ENCODE results near the gene NFATC2IP.
"Not testable (repeated sequence)": the region's sequence is repeated elsewhere in the genome, so short reads cannot be mapped to it uniquely, and the experiment has no call there.

The NFATC2IP gene

DNA sequence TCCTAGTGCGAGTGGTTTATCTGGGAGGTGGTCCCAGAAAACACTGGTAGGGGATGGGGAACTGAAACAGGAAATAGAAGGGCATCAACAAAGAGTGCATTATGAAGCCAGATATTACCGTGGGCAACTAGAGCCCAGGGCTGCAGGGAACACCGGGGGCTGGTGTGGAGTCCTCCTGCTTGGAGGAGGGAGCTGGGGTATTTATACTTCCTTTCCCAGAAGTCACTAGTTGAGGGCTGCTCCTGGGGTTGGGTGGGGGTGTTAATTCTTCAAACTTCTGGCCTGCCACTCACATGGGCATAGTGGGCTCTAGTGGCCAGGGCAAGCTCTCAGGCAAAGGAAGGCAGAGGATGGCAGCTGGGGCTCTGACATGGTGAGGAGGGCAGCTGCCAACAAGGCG, 48.8 kb downstream of the NFATC2IP start:
- no peak overlapping the region for H3K27ac ChIP-seq
- TF ChIP-seq ZFX (IDR thresholded peaks at IDR 0.05), result no peak
- TF ChIP-seq, protein P1, sequence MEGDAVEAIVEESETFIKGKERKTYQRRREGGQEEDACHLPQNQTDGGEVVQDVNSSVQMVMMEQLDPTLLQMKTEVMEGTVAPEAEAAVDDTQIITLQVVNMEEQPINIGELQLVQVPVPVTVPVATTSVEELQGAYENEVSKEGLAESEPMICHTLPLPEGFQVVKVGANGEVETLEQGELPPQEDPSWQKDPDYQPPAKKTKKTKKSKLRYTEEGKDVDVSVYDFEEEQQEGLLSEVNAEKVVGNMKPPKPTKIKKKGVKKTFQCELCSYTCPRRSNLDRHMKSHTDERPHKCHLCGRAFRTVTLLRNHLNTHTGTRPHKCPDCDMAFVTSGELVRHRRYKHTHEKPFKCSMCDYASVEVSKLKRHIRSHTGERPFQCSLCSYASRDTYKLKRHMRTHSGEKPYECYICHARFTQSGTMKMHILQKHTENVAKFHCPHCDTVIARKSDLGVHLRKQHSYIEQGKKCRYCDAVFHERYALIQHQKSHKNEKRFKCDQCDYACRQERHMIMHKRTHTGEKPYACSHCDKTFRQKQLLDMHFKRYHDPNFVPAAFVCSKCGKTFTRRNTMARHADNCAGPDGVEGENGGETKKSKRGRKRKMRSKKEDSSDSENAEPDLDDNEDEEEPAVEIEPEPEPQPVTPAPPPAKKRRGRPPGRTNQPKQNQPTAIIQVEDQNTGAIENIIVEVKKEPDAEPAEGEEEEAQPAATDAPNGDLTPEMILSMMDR (conservative IDR thresholded peaks at IDR 0.05), result no peak

- no peak for TF ChIP-seq ZFX (IDR thresholded peaks at IDR 0.05)
- TF ChIP-seq, protein P1 (conservative IDR thresholded peaks at IDR 0.05), result no peak
- H3K27ac ChIP-seq, result no peak overlapping the region
Observed at GRCh38 chr16:29000019-29000418, 49.3 kb downstream of the NFATC2IP start.

- H3K27ac ChIP-seq, result not testable (repeated sequence)
Observed at GRCh38 chr16:29004496-29005139, 53.9 kb downstream of the NFATC2IP start.

- TF ChIP-seq, protein P1 (conservative IDR thresholded peaks at IDR 0.05), result no peak
- no peak for TF ChIP-seq ZFX (IDR thresholded peaks at IDR 0.05)
- no peak overlapping the region for H3K27ac ChIP-seq
Observed at GRCh38 chr16:29007730-29008593, 57.2 kb downstream of the NFATC2IP start.

GRCh38 chr16:29009050-29009837, 58.5 kb downstream of the NFATC2IP start:
- H3K27ac ChIP-seq, result no peak overlapping the region

GRCh38 chr16:29009838-29010166, 59.1 kb downstream of the NFATC2IP start:
- H3K27ac ChIP-seq, result no peak overlapping the region
- no peak for TF ChIP-seq ZFX (IDR thresholded peaks at IDR 0.05)
- TF ChIP-seq, protein P1 (conservative IDR thresholded peaks at IDR 0.05), result no peak

More at GRCh38 chr16:29009050-29009837, 58.5 kb downstream of the NFATC2IP start:
- TF ChIP-seq ZFX (IDR thresholded peaks at IDR 0.05), result no peak
- TF ChIP-seq, protein P1 (conservative IDR thresholded peaks at IDR 0.05), result no peak

DNA sequence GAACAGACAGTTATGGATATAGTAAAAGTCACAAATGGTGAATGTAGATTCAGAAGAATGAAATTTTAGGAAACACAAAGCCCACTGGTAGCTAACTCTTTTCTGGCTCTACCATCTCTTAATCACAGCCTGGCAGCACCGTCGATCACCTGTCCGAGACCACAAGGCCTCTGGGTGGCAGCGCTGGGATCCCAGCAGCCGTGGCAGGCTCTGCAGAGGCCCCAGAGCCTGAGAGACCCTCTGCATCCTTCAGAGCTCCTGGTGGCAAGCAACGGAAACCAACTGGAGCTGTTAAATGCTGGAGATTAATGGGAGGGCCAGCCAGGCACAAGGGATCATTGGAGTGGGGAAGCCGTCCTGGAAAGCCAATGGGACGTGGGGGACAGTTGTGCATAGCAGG, 60.4 kb downstream of the NFATC2IP start:
- TF ChIP-seq ZFX (IDR thresholded peaks at IDR 0.05), result no peak
- TF ChIP-seq, protein P1 (conservative IDR thresholded peaks at IDR 0.05), result no peak
- no peak overlapping the region for H3K27ac ChIP-seq

Measured in C4-2B (cell line).